ENCODE measurements around the gene CCL15. TPM values are rescaled to one million over a fixed set of nuclear protein-coding genes. Genes with fewer than 3 reads are reported as not detected.

The CCL15 gene
- total RNA-seq, 6 donors from 2014 or later = 0.72 to 2.6 (median 1.4) TPM; not detected in 2

- H3K27me3 ChIP-seq = no peaks in the 10 kb centered on the region
- WGBS, 2 donors = 89 to 100% methylated on average over 1 of the region's 1 CpG
- DNase-seq (no peak), ATAC-seq (ENCODE audit: low FRiP score in 2 of 2) (no peak)
- TF ChIP-seq POLR2AphosphoS5 (IDR thresholded peaks at IDR 0.05) = no peak
- TF ChIP-seq POLR2A (IDR thresholded peaks at IDR 0.05) = no peak
- TF ChIP-seq EP300 (IDR thresholded peaks at IDR 0.05) = no peak
- TF ChIP-seq CTCF (IDR thresholded peaks at IDR 0.05) = no peak
- H3K36me3 ChIP-seq = no peaks in the 10 kb centered on the region
- H3K4me1 ChIP-seq = no peaks in the 10 kb centered on the region
- H3K4me3 ChIP-seq = no peak overlapping the region
- H3K27ac ChIP-seq = no peak overlapping the region
- H3K9me3 ChIP-seq = no peaks in the 10 kb centered on the region
These were observed 29.6 kb upstream of the CCL15 start for GRCh38 chr17:36030956-36031355.

GRCh38 chr17:36027761-36028160 lies 26.4 kb upstream of the CCL15 start:
- no peaks in the 10 kb centered on the region for H3K27me3 ChIP-seq
- no peak overlapping the region for H3K27ac ChIP-seq
- TF ChIP-seq POLR2AphosphoS5 (IDR thresholded peaks at IDR 0.05) (no peak), EP300 (IDR thresholded peaks at IDR 0.05) (no peak), CTCF (IDR thresholded peaks at IDR 0.05) (no peak), POLR2A (IDR thresholded peaks at IDR 0.05) (no peak)
- H3K36me3 ChIP-seq = no peaks in the 10 kb centered on the region
- no peak overlapping the region for H3K4me3 ChIP-seq
- no peaks in the 10 kb centered on the region for H3K9me3 ChIP-seq
- 57 to 59% methylated on average over 4 of the region's 4 CpGs for WGBS, 2 donors
- no peak for DNase-seq
- no peaks in the 10 kb centered on the region for H3K4me1 ChIP-seq
- no peak for ATAC-seq (ENCODE audit: low FRiP score in 2 of 2)

- 85 to 89% methylated on average over 6 of the region's 6 CpGs for whole genome bisulfite sequencing, 2 donors
- H3K36me3 ChIP-seq = no peaks in the 10 kb centered on the region
These were observed 22.9 kb upstream of the CCL15 start for GRCh38 chr17:36024106-36024869.

GRCh38 chr17:36019423-36019822 lies 18.1 kb upstream of the CCL15 start:
- TF ChIP-seq EP300 (IDR thresholded peaks at IDR 0.05) = no peak
- TF ChIP-seq CTCF (IDR thresholded peaks at IDR 0.05) = no peak
- no peak for TF ChIP-seq POLR2A (IDR thresholded peaks at IDR 0.05)
- no peak for TF ChIP-seq POLR2AphosphoS5 (IDR thresholded peaks at IDR 0.05)
- Histone ChIP-seq H3K36me3 (no peaks in the 10 kb centered on the region), H3K9me3 (no peaks in the 10 kb centered on the region), H3K27me3 (no peaks in the 10 kb centered on the region), H3K4me1 (peaks cover 0 to 7% (median 3%) of the 10 kb centered on the region in 4 donors), H3K27ac (no peak overlapping the region), H3K4me3 (no peak overlapping the region)
- ATAC-seq (ENCODE audit: low FRiP score in 2 of 2) = no peak
- WGBS, 2 donors = 87 to 90% methylated on average over 2 of the region's 2 CpGs
- no peak for DNase-seq

More at GRCh38 chr17:36024106-36024869, 22.9 kb upstream of the CCL15 start:
- TF ChIP-seq EP300 (IDR thresholded peaks at IDR 0.05) = no peak
- TF ChIP-seq CTCF (IDR thresholded peaks at IDR 0.05) = no peak
- no peak for TF ChIP-seq POLR2AphosphoS5 (IDR thresholded peaks at IDR 0.05)
- no peak for TF ChIP-seq POLR2A (IDR thresholded peaks at IDR 0.05)
- H3K27ac ChIP-seq = no peak overlapping the region
- no peaks in the 10 kb centered on the region for H3K27me3 ChIP-seq
- no peak overlapping the region for H3K4me3 ChIP-seq
- no peak for ATAC-seq (ENCODE audit: low FRiP score in 2 of 2)
- H3K4me1 ChIP-seq = no peaks in the 10 kb centered on the region
- DNase-seq = no peak
- H3K9me3 ChIP-seq = no peaks in the 10 kb centered on the region

- DNase-seq = no peak
- peak; percentile 44 to 46 for ATAC-seq (ENCODE audit: low FRiP score in 2 of 2)
- Histone ChIP-seq H3K27ac (peak within 1 kb of the TSS in 1 of 4 donors; percentile 53), H3K9me3 (no peaks in the 10 kb centered on the region), H3K4me3 (no peak within 1 kb of the TSS), H3K27me3 (no peaks in the 10 kb centered on the region), H3K4me1 (peaks cover 0 to 7% (median 3%) of the 10 kb centered on the region in 4 donors), H3K36me3 (no peaks in the 10 kb centered on the region)
- 32 to 35% methylated on average over 4 to 6 of the region's 6 CpGs for WGBS, 2 donors
- TF ChIP-seq POLR2AphosphoS5 (IDR thresholded peaks at IDR 0.05) = no peak
- peak in 1 of 6 experiments; percentile 8 for TF ChIP-seq CTCF (IDR thresholded peaks at IDR 0.05)
These were observed 16.4 kb upstream of the CCL15 start, which contains the start of gene CCL23 for GRCh38 chr17:36017799-36018198. Gene CCL23, minus strand, starts transcription at chr17:36017972. Its CDS starts 75 bp downstream, at chr17:36017897.

Measured in upper lobe of left lung (tissue), 6 donors.